CD4-positive, alpha-beta T cell (primary cell): ENCODE data around the gene CWC27. TPM values are rescaled to one million over a fixed set of nuclear protein-coding genes. Genes with fewer than 3 reads are reported as not detected.

Source experiments
- ATAC-seq: fragments of 200-7000 bp; cut with Tn5 transposase; one replicate; pipeline ENCODE4 v1.10.0; 2022; ENCODE audit warnings: mild to moderate bottlenecking; ENCODE audit not compliant: poor library complexity
- CTCF ChIA-PET: fragments of 350-600 bp; sonication (Branson Sonifier 250); formaldehyde crosslinking; loops from one replicate; lab custom pipeline; 2021; ENCODE audit warnings: antibody characterized with exemption, inconsistent platforms; lab: Charles Lee
- POLR2A ChIA-PET: fragments of 350-600 bp; sonication (Branson Sonifier 250); formaldehyde crosslinking; loops from one replicate; lab custom pipeline; 2021; ENCODE audit warnings: antibody characterized with exemption, inconsistent platforms; lab: Charles Lee
- DNase-seq, 14 experiments: peaks; one replicate each; pipeline ENCODE4 v3.0.0-alpha.2; 2013 to 2020; ENCODE audit warnings: mixed read lengths in 2 of 14
- H3K27ac ChIP-seq, 2 donors: one replicate each; pipeline versions ENCODE4 v1.5.1 to v1.7.0; 2013; ENCODE audit warnings: low read length in 2 of 2, low read depth in 1 of 2, mild to moderate bottlenecking in 1 of 2
- H3K27me3 ChIP-seq, 2 experiments: 1 replicate in 1 of 2; 2 replicates in 1 of 2; pipeline versions ENCODE4 v1.6.1 to v1.7.0; 2013; ENCODE audit warnings: low read length in 2 of 2, control low read depth in 1 of 2, mild to moderate bottlenecking in 1 of 2, moderate library complexity in 1 of 2; ENCODE audit not compliant: insufficient read depth in 2 of 2, control insufficient read depth in 1 of 2
- H3K36me3 ChIP-seq: one replicate; pipeline ENCODE4 v1.6.1; 2013; ENCODE audit warnings: low read length, control low read depth; ENCODE audit not compliant: insufficient read depth
- H3K4me1 ChIP-seq: one replicate; pipeline ENCODE4 v1.6.1; 2013; ENCODE audit warnings: low read length, control low read depth; ENCODE audit not compliant: insufficient read depth
- H3K4me3 ChIP-seq: one replicate; pipeline ENCODE4 v1.5.1; 2013; ENCODE audit warnings: mild to moderate bottlenecking, low read length, moderate library complexity
- H3K9me3 ChIP-seq, 2 experiments: 1 replicate in 1 of 2; 2 replicates in 1 of 2; pipeline versions ENCODE4 v1.6.1 to v1.7.0; 2013; ENCODE audit warnings: low read length in 2 of 2, mild to moderate bottlenecking in 2 of 2, control low read depth in 1 of 2, moderate library complexity in 1 of 2; ENCODE audit not compliant: control insufficient read depth in 1 of 2, insufficient read depth in 1 of 2
- H3K27ac Mint-ChIP-seq: one replicate; pipeline ENCODE4 v1.8.0; 2020; ENCODE audit warnings: mixed read lengths
- H3K27me3 Mint-ChIP-seq: one replicate; pipeline ENCODE4 v1.8.0; 2021; ENCODE audit warnings: mixed read lengths
- H3K36me3 Mint-ChIP-seq: one replicate; pipeline ENCODE4 v1.8.0; 2021; ENCODE audit warnings: low read depth, mixed read lengths
- H3K4me1 Mint-ChIP-seq: one replicate; pipeline ENCODE4 v1.8.0; 2021; ENCODE audit warnings: low read depth, mixed read lengths
- H3K4me3 Mint-ChIP-seq: one replicate; pipeline ENCODE4 v1.8.0; 2020; ENCODE audit warnings: mild to moderate bottlenecking, mixed read lengths
- H3K9me3 Mint-ChIP-seq: one replicate; pipeline ENCODE4 v1.8.0; 2020; ENCODE audit warnings: mixed read lengths
- CTCF ChIP-seq: fragments of 200-600 bp; IDR thresholded peaks from one replicate; pipeline ENCODE4 v1.8.0; 2022; ENCODE audit warnings: antibody characterized with exemption, mild to moderate bottlenecking
- intact Hi-C, 2 experiments: fragments of 100-400 bp; cut with DNase I in 1 of 2; cut with micrococcal nuclease in 1 of 2; formaldehyde crosslinking; loops; one replicate each; pipeline versions ENCODE4 v1.15.1 to v1.9.0; 2023 to 2025; cut with DNase I, micrococcal nuclease
- total RNA-seq, 174 experiments: library from RNA in 2 of 174; stranded (reverse) in 2 of 174; gene quantifications; one replicate each; pipeline ENCODE4 v1.2.3 and lab custom pipeline; 2021 to 2026

The CWC27 gene
- total RNA-seq, 2 experiments from 2014 or later: 14.2 to 14.5 TPM

GRCh38 chr5:65066387-65067146 lies 297.8 kb downstream of the CWC27 start:
- Mint-ChIP-seq H3K27ac (no peak overlapping the region), H3K9me3 (no peaks in the 10 kb centered on the region), H3K4me1 (no peaks in the 10 kb centered on the region), H3K36me3 (no peaks in the 10 kb centered on the region), H3K27me3 (peaks cover 17% of the 10 kb centered on the region), H3K4me3 (no peak overlapping the region)
- Histone ChIP-seq H3K9me3 (no peaks in the 10 kb centered on the region), H3K36me3 (no peaks in the 10 kb centered on the region), H3K4me3 (no peak overlapping the region), H3K4me1 (no peaks in the 10 kb centered on the region), H3K27ac (no peak overlapping the region), H3K27me3 (peaks cover 0 to 14% of the 10 kb centered on the region in 2 experiments)
- CTCF ChIA-PET: interaction anchor here (0.6 kb wide), 1 partner anchor 37 kb away, joined by 3 read pairs; no protein-coding TSS in a partner anchor
- POLR2A ChIA-PET: no interaction called here
- intact Hi-C loops: no loop called here
- ATAC-seq (no peak), DNase-seq (no peak)
- TF ChIP-seq CTCF: no peak

- Histone ChIP-seq H3K4me3 (no peak overlapping the region), H3K4me1 (no peaks in the 10 kb centered on the region), H3K9me3 (no peaks in the 10 kb centered on the region), H3K27ac (no peak overlapping the region), H3K27me3 (peaks cover 0 to 14% of the 10 kb centered on the region in 2 experiments), H3K36me3 (no peaks in the 10 kb centered on the region)
- no peak for TF ChIP-seq CTCF
- Mint-ChIP-seq H3K4me1 (no peaks in the 10 kb centered on the region), H3K9me3 (no peaks in the 10 kb centered on the region), H3K36me3 (no peaks in the 10 kb centered on the region), H3K27ac (no peak overlapping the region), H3K4me3 (no peak overlapping the region), H3K27me3 (peaks cover 17% of the 10 kb centered on the region)
- ATAC-seq: no peak
- intact Hi-C loops: no loop called here
- ChIA-PET POLR2A (no interaction called here), CTCF (interaction anchor here (0.6 kb wide), 1 partner anchor 36 kb away, joined by 3 read pairs; no protein-coding TSS in a partner anchor)
- no peak for DNase-seq
Measured at GRCh38 chr5:65067147-65067506, 298.4 kb downstream of the CWC27 start.

Other genes with a start within 250 kb of the CWC27 start
- gene SHISAL2B, start 78.4 kb upstream of the CWC27 start, total RNA-seq: not detected
- gene SREK1IP1, start 239 bp upstream of the CWC27 start, total RNA-seq: 10 to 100 TPM; 18.4 to 21.4 TPM